ENCODE data around the gene SLC6A7. TPM values are rescaled to one million over a fixed set of nuclear protein-coding genes. Genes with fewer than 3 reads are reported as not detected.
A peak's percentile ranks its signal among the peaks of the same experiment; 100 is the strongest.

SLC6A7 gene
- polyA plus RNA-seq, 6 donors from 2014 or later: not detected

GRCh38 chr5:150195736-150196485 lies 6.0 kb downstream of the SLC6A7 start:
- Mint-ChIP-seq H3K36me3 (no peaks in the 10 kb centered on the region), H3K27me3 (peaks cover 53 to 85% (median 62%) of the 10 kb centered on the region in 3 donors), H3K9me3 (no peaks in the 10 kb centered on the region), H3K4me3 (peak overlapping the region in 1 of 8 donors; percentile 37), H3K4me1 (no peaks in the 10 kb centered on the region), H3K27ac (no peak overlapping the region)
- no peak for DNase-seq
- ATAC-seq (ENCODE audit: low read depth in 2 of 2): no peak

DNA sequence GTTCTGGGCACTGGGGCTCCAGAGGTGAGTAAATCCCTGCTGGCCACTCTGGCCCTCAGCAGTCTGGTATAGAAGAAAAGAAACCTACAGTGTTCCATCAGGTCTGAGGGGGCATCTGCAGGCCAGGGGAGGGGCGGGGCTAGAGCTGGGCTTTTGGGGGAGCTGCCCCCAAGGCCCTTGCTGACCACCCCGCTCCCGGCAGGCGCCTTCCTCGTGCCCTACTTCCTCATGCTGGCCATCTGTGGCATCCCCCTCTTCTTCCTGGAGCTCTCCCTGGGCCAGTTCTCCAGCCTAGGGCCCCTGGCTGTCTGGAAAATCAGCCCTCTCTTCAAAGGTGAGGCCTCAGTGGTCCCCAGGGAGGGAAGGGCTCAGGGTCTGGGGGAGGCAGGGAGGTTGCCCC lies 6.7 kb downstream of the SLC6A7 start:
- DNase-seq (no peak), ATAC-seq (ENCODE audit: low read depth in 2 of 2) (no peak)
- Mint-ChIP-seq H3K27ac (no peak overlapping the region), H3K9me3 (no peaks in the 10 kb centered on the region), H3K36me3 (no peaks in the 10 kb centered on the region), H3K27me3 (peaks cover 49 to 80% (median 56%) of the 10 kb centered on the region in 3 donors), H3K4me1 (no peaks in the 10 kb centered on the region), H3K4me3 (no peak overlapping the region)

GRCh38 chr5:150196986-150197385 lies 7.1 kb downstream of the SLC6A7 start:
- Mint-ChIP-seq H3K4me3 (no peak overlapping the region), H3K36me3 (no peaks in the 10 kb centered on the region), H3K27me3 (peaks cover 45 to 77% (median 51%) of the 10 kb centered on the region in 3 donors), H3K27ac (no peak overlapping the region), H3K4me1 (no peaks in the 10 kb centered on the region), H3K9me3 (no peaks in the 10 kb centered on the region)
- DNase-seq (no peak), ATAC-seq (ENCODE audit: low read depth in 2 of 2) (no peak)

DNA sequence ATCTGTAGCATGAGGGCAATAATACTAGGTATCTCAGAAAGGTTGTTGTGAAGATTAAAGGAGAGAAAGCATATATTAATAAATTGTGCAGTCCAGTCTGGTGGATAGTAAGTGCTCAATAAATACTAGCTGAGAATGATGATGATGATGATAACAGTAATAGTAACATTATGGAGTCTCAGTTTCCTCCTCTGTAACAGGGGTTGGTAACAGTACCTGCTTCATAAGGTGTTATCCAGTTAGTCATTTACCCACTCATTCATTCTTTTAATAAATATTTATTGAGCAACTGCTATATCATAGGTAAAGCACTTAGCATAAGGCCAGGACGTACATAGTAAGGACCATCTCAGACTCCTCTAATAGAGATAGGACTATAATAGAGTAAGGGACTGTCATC lies 7.6 kb downstream of the SLC6A7 start:
- DNase-seq: no peak
- Mint-ChIP-seq H3K9me3 (no peaks in the 10 kb centered on the region), H3K27ac (no peak overlapping the region), H3K36me3 (no peaks in the 10 kb centered on the region), H3K4me1 (no peaks in the 10 kb centered on the region), H3K4me3 (no peak overlapping the region), H3K27me3 (peaks cover 42 to 77% (median 46%) of the 10 kb centered on the region in 3 donors)
- ATAC-seq (ENCODE audit: low read depth in 2 of 2): no peak

- H3K4me3 Mint-ChIP-seq: no peak overlapping the region
- H3K9me3 Mint-ChIP-seq: no peaks in the 10 kb centered on the region
- no peak overlapping the region for H3K27ac Mint-ChIP-seq
- no peaks in the 10 kb centered on the region for H3K36me3 Mint-ChIP-seq
- peaks cover 21 to 42% (median 27%) of the 10 kb centered on the region in 3 donors for H3K27me3 Mint-ChIP-seq
- H3K4me1 Mint-ChIP-seq: no peaks in the 10 kb centered on the region
- DNase-seq: no peak
- ATAC-seq (ENCODE audit: low read depth in 2 of 2): no peak
Observed at GRCh38 chr5:150202501-150202900, 12.6 kb downstream of the SLC6A7 start.

GRCh38 chr5:150203832-150204589 lies 14.1 kb downstream of the SLC6A7 start:
- Mint-ChIP-seq H3K4me3 (peak overlapping the region in 1 of 8 donors; percentile 60), H3K36me3 (no peaks in the 10 kb centered on the region), H3K27ac (no peak overlapping the region), H3K4me1 (peaks cover 0 to 5% (median 3%) of the 10 kb centered on the region in 3 donors), H3K27me3 (peaks cover 18 to 42% (median 29%) of the 10 kb centered on the region in 3 donors), H3K9me3 (peaks cover 0 to 2% (median 0%) of the 10 kb centered on the region in 7 donors)
- ATAC-seq (ENCODE audit: low read depth in 2 of 2) (no peak), DNase-seq (no peak)

DNA sequence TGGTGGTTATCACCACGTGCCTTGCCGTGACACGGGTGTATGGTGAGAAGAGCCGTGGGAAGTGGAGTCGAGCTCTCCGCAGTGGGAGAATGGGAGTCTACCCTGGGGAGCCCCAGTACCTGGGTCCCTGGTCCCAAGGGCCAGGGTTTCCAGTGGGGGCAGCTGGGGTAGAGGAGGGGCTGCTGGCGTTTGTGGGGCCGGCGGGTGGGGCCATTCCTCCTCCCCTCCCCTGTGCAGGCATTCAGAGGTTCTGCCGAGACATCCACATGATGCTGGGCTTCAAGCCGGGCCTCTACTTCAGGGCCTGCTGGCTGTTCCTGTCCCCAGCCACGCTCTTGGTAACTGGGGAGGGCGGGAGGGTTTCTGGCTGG lies 14.7 kb downstream of the SLC6A7 start:
- Mint-ChIP-seq H3K27me3 (peaks cover 18 to 42% (median 29%) of the 10 kb centered on the region in 3 donors), H3K4me1 (peaks cover 0 to 10% (median 9%) of the 10 kb centered on the region in 3 donors), H3K36me3 (no peaks in the 10 kb centered on the region), H3K9me3 (peaks cover 0 to 2% (median 0%) of the 10 kb centered on the region in 7 donors), H3K4me3 (peak overlapping the region in 1 of 8 donors; percentile 60), H3K27ac (no peak overlapping the region)
- DNase-seq (no peak), ATAC-seq (ENCODE audit: low read depth in 2 of 2) (no peak)

- Mint-ChIP-seq H3K4me1 (peaks cover 0 to 16% (median 15%) of the 10 kb centered on the region in 3 donors), H3K27ac (no peak overlapping the region), H3K4me3 (no peak overlapping the region), H3K27me3 (peaks cover 13 to 48% (median 42%) of the 10 kb centered on the region in 3 donors), H3K36me3 (no peaks in the 10 kb centered on the region), H3K9me3 (peaks cover 0 to 2% (median 0%) of the 10 kb centered on the region in 7 donors)
- DNase-seq (no peak), ATAC-seq (ENCODE audit: low read depth in 2 of 2) (no peak)
Observed at GRCh38 chr5:150206098-150206778, 16.4 kb downstream of the SLC6A7 start.

GRCh38 chr5:150206779-150207115 lies 16.9 kb downstream of the SLC6A7 start:
- Mint-ChIP-seq H3K4me1 (peaks cover 0 to 16% (median 15%) of the 10 kb centered on the region in 3 donors), H3K4me3 (no peak overlapping the region), H3K27ac (no peak overlapping the region), H3K36me3 (no peaks in the 10 kb centered on the region), H3K27me3 (peaks cover 13 to 50% (median 47%) of the 10 kb centered on the region in 3 donors), H3K9me3 (peaks cover 0 to 2% (median 0%) of the 10 kb centered on the region in 7 donors)
- ATAC-seq (ENCODE audit: low read depth in 2 of 2) (no peak), DNase-seq (no peak)

GRCh38 chr5:150208187-150209098 lies 18.6 kb downstream of the SLC6A7 start:
- H3K4me3 Mint-ChIP-seq: peak overlapping the region in 4 of 8 donors; percentile 1 to 40 (median 22)
- no peak for DNase-seq
- no peak for ATAC-seq (ENCODE audit: low read depth in 2 of 2)
- H3K27me3 Mint-ChIP-seq: peaks cover 13 to 52% (median 49%) of the 10 kb centered on the region in 3 donors
- peak overlapping the region in 1 of 6 donors; percentile 52 for H3K27ac Mint-ChIP-seq
- H3K4me1 Mint-ChIP-seq: peaks cover 0 to 16% (median 15%) of the 10 kb centered on the region in 3 donors
- peaks cover 0 to 2% (median 0%) of the 10 kb centered on the region in 7 donors for H3K9me3 Mint-ChIP-seq
- no peaks in the 10 kb centered on the region for H3K36me3 Mint-ChIP-seq

DNA sequence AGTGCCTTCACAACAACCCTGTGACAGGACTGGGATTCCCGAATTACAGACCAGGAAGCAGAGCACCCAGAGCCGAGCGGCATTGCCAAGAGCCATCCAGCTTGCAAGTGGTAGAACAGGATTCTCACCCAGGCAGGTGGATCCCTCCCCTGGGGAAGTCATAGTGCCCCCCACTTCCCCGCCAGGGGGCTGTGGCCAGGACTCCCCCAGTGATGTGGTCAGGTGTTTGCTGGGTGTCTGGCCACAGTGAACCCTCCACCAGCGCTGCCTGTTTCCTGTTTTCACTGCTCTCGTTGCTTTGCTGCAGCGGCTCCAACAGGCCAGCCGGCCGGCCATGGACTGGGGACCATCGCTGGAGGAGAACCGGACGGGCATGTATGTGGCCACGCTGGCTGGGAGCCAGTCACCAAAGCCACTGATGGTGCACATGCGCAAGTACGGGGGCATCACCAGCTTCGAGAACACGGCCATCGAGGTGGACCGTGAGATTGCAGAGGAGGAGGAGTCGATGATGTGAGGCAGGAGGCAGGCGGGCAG lies 19.3 kb downstream of the SLC6A7 start:
- no peaks in the 10 kb centered on the region for H3K36me3 Mint-ChIP-seq
- DNase-seq (no peak), ATAC-seq (ENCODE audit: low read depth in 2 of 2) (peak; percentile 42 to 53)
- peak overlapping the region in 4 of 8 donors; percentile 10 to 41 (median 34) for H3K4me3 Mint-ChIP-seq
- H3K27me3 Mint-ChIP-seq: peaks cover 13 to 57% (median 49%) of the 10 kb centered on the region in 3 donors
- H3K9me3 Mint-ChIP-seq: peaks cover 0 to 2% (median 0%) of the 10 kb centered on the region in 7 donors
- peaks cover 0 to 16% (median 15%) of the 10 kb centered on the region in 3 donors for H3K4me1 Mint-ChIP-seq
- H3K27ac Mint-ChIP-seq: no peak overlapping the region

- Mint-ChIP-seq H3K9me3 (peaks cover 0 to 2% (median 0%) of the 10 kb centered on the region in 7 donors), H3K36me3 (no peaks in the 10 kb centered on the region), H3K4me3 (no peak overlapping the region), H3K27me3 (peaks cover 13 to 67% (median 53%) of the 10 kb centered on the region in 3 donors), H3K4me1 (peaks cover 0 to 16% (median 15%) of the 10 kb centered on the region in 3 donors), H3K27ac (peak overlapping the region in 2 of 6 donors; percentile 78 to 89)
- DNase-seq: no peak
- no peak for ATAC-seq (ENCODE audit: low read depth in 2 of 2)
Observed at GRCh38 chr5:150210644-150211043, 20.8 kb downstream of the SLC6A7 start.
